Measurements from ENCODE around the gene POU6F1. TPM values are rescaled to one million over a fixed set of nuclear protein-coding genes. Genes with fewer than 3 reads are reported as not detected.

POU6F1 gene
- total and polyA plus RNA-seq, 9 of the 15 experiments (the other 6 are each of a cell fraction or from before 2014, with no cell fraction given): 0.14 to 3.3 (median 1.1) TPM

GRCh38 chr12:51246254-51246853, 28.5 kb upstream of the POU6F1 start (continued):
- TF ChIP-seq GATA2 (CRISPR knock-in tag; IDR thresholded peaks at IDR 0.05): peak; percentile 56; the same call in 1 of the 2 replicates
- TF ChIP-seq ZNF436 (CRISPR knock-in tag; IDR thresholded peaks at IDR 0.05): 0 out of 2 replicates have a peak, but pooled peaks have one; percentile 24
- no peak for TF ChIP-seq ZNF655 (CRISPR knock-in tag; IDR thresholded peaks at IDR 0.05)
- peak; percentile 72; the same call in 1 of the 2 replicates for TF ChIP-seq ZKSCAN8 (CRISPR knock-in tag; IDR thresholded peaks at IDR 0.05)
- TF ChIP-seq NR2C1 (IDR thresholded peaks at IDR 0.05): no peak
- peak; percentile 24; the same call in 1 of the 2 replicates for TF ChIP-seq NR2C1 (tag; IDR thresholded peaks at IDR 0.05)
- TF ChIP-seq CREM (IDR thresholded peaks at IDR 0.05; ENCODE audit: low read depth): peak; percentile 87
- no peak for TF ChIP-seq CEBPG (CRISPR knock-in tag; IDR thresholded peaks at IDR 0.05)
- 0 out of 4 replicates have a peak, but pooled peaks of 1 of the 2 experiments have one; percentile 29 for TF ChIP-seq CEBPG (tag; conservative IDR thresholded peaks at IDR 0.05 in 1 of 2, IDR thresholded peaks at IDR 0.05 in 1 of 2)
- TF ChIP-seq FIP1L1 (IDR thresholded peaks at IDR 0.05; ENCODE audit: low read depth, low read length, poor library complexity, severe bottlenecking): no peak
- TF ChIP-seq JUNB (CRISPR knock-in tag; conservative IDR thresholded peaks at IDR 0.05): no peak
- TF ChIP-seq RFX1 (IDR thresholded peaks at IDR 0.05): no peak
- peak; percentile 74 for TF ChIP-seq MEIS2 (IDR thresholded peaks at IDR 0.05; ENCODE audit: partially characterized antibody)
- no peak for TF ChIP-seq ZFP30 (CRISPR knock-in tag; IDR thresholded peaks at IDR 0.05; ENCODE audit: borderline replicate concordance)
- TF ChIP-seq ELF1 (tag; IDR thresholded peaks at IDR 0.05): peak; percentile 93
- no peak for TF ChIP-seq IFI16 (CRISPR knock-in tag; IDR thresholded peaks at IDR 0.05)
- no peak for TF ChIP-seq ZNF780A (CRISPR knock-in tag; IDR thresholded peaks at IDR 0.05)
- TF ChIP-seq HMG20A (CRISPR knock-in tag; conservative IDR thresholded peaks at IDR 0.05): no peak
- TF ChIP-seq, protein P1, sequence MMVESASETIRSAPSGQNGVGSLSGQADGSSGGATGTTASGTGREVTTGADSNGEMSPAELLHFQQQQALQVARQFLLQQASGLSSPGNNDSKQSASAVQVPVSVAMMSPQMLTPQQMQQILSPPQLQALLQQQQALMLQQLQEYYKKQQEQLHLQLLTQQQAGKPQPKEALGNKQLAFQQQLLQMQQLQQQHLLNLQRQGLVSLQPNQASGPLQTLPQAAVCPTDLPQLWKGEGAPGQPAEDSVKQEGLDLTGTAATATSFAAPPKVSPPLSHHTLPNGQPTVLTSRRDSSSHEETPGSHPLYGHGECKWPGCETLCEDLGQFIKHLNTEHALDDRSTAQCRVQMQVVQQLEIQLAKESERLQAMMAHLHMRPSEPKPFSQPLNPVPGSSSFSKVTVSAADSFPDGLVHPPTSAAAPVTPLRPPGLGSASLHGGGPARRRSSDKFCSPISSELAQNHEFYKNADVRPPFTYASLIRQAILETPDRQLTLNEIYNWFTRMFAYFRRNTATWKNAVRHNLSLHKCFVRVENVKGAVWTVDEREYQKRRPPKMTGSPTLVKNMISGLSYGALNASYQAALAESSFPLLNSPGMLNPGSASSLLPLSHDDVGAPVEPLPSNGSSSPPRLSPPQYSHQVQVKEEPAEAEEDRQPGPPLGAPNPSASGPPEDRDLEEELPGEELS (CRISPR knock-in tag; IDR thresholded peaks at IDR 0.05; ENCODE audit: borderline replicate concordance): no peak

All from K562 (cell line).